ENCODE measurements around the gene AMN1.

The AMN1 gene

DNA sequence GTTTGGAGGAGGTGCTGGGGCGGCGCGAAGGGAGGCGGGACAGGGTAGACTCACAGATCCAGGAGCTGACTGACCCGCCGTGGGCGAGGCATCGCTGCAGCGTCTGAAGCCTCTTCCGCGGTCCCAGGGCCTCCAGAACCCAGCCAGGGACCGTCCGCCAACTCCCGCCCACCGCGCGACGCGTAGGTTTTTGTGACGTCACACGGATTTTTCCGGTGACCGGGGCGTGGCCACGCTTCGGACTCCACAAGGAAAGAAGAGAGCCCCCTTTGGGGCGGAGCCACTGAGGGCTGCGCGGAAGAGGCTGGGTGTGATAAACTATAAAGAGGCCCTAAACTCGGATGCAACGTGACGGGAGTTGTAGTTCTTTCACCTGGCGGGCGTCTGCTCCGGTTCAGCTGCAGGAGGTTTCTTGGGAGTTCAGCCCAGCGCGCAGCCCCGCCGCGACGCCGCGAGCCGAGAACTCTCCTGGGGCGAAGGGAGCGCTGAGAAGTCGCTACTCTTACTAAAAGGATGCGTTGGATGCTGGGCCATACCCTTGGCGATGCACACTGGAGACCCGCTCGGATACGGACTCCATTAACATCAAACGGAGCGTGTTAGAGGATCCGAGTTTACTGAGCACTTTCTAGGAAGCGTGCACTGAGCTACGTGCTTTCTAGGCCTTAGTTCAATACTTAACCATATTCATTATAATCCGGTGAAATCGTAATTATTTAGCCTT, at the start of gene AMN1:
Gene AMN1, minus strand, starts transcription at position 105 of the 724 bp plus-strand sequence. Its CDS starts 13 bp downstream, at position 92.
- peak; percentile 100 for DNase-seq (ENCODE audit: low spot score)

DNA sequence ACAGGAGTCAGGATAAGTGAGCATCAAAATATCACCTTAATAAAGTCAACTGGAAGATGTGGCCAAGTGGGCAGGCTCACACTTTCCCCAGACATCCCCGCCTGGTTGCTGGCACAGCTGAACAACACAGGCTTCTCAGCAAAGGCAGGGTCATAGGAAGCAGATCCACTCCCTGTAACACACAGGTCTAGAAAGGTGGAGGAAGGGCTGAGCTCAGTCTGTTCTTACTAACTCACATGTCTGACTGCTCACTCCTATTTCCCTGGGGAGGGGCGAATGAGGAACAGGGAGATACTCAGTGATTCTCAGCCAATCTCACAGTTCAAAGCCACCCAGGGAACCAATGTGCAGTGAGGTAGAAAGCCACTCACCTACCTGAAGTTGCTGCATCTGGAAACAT, 45.0 kb upstream of the AMN1 start:
- DNase-seq (ENCODE audit: low spot score) = no peak

DNA sequence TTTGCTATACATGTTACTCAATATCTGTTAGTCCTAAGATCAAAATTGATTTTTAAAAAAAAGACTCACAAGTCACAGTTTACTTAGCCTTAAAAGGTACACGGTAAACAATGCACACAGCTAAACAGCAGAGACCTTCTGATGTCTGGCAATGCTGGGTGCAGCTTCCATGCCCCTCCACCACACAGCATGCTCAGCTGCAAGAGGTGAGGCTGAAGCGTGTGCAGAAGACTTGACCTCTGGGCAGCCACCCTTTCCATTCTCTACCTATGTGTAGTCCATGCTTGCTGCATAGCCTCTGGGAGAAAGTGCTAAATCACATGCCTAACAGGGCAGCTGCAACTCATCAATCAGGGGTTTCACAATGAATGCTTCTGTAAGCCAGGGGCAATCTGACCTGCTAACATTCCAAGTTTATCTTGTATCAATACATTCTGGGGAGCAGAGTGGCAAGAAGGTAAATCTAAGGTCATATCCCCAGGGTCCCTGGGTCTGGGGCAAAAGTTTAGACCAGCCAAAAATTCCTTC, 44.5 kb upstream of the AMN1 start:
- no peak for DNase-seq (ENCODE audit: low spot score)

DNA sequence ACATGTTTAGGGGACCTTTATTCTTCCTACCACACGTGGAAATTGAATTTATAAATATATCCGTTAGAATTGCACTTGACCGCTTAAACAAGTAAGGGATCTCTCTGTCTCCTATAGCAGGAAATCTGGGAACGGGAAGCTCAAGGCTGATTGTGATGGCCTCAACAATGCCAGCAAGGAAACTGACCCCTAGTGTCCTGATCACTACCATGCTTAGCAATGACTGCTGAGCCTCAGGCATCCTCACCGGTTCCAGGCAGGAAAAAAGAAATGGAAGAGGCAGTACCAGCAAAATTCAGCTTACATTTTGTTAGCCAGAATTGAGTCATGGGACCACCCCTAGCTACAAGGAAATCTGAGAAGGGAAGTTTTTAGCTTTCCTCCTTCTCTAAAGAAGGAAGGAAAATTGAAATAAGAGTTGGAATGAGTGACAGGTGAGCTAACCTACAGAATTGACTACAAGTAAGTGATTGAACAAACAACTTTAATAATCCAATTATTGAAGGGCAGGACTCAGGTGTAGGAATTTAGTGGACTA, 43.9 kb upstream of the AMN1 start:
- no peak for DNase-seq (ENCODE audit: low spot score)

DNA sequence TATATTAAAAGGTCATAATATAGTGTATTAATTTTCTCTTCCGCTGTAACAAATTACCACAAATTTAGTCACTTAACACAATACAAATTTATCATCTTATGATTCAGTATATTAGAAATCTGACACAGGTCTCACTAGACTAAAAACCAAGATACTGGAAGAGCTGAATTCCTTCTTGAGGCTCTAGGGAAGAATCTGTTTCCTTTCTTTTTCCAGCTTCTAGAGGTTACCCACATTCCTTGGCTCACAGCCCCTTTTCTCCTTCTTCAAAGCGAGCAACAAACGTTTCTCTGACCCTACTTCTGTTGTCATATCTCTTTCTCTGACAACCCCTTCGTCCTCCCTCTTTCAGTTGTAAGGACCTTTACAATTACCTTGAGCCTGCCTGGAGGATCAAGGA, 43.4 kb upstream of the AMN1 start:
- DNase-seq (ENCODE audit: low spot score) = no peak

DNA sequence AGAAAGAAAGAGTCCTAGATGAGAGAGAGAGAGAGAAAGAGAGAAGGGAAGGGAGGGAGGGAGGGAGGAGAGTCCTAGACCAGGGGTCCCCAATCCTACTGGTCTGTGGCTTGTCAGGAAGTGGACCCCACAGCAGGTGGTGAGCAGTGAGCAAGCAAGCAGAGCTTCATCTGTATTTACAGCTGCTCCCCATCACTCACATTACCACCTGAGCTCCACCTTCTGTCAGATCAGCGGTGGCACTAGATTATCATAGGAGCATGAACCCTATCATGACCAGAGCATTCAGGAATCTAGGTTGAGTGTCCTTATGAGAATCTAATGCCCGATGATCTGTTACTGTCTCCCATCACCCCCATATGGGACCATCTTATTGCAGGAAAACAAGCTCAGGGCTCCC, 39.2 kb upstream of the AMN1 start:
- no peak for DNase-seq (ENCODE audit: low spot score)

DNA sequence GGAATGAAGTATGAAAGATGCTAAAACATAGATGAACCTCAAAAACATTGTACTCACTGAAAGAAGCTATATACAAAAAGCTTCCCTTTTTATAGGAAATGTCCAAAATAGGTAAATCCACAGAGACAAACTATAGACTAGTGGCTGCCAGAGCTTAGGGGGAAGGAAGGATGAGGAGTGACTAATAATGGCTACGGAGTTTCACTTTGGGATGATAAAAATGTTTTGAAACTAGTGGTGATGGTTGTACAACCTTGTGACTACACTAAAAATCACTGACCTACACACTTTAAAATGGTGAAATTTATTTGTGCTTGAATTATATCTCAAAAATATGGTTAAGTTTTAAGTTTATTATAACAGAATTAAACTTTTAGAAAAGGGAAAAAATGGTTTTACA, 37.1 kb upstream of the AMN1 start:
- no peak for DNase-seq (ENCODE audit: low spot score)

DNA sequence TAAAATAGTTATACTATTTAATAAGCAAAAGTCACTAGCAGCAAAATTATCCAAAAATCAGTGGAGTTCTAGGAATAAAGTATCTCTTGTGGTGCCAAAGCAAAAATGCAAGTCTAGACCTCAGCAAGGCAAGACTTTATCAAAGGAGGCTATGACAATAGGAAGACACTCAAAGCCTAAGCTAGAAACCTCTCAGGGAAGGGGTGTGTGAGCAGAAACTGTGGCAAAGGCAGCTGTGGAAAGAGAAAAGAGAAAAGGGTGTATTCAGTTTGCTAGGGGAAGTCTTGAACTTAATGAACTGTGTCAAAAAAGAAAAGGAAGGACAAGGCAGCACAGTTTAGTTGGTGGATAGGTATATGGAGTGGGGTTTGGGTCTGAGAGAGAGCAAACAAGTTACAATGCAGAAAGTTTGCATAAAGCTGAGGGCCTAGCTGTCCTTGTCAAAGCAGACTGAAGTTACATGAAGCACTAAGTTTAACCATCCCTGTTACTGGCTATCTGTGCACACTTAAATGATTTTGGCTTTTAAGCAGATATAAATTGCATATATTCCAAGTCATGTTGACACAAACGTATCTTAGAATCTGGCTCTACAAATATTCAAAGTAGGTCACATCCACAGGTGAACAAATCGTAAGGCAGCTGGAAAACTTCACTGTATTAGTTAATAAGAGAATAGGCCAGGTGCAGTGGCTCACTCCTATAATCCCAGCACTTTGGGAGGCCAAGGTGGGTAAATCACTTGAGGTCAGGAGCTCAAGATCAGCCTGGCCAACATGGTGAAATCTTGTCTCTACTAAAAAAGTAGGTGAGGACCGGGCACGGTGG, 31.0 kb upstream of the AMN1 start:
- no peak for DNase-seq (ENCODE audit: low spot score)

DNA sequence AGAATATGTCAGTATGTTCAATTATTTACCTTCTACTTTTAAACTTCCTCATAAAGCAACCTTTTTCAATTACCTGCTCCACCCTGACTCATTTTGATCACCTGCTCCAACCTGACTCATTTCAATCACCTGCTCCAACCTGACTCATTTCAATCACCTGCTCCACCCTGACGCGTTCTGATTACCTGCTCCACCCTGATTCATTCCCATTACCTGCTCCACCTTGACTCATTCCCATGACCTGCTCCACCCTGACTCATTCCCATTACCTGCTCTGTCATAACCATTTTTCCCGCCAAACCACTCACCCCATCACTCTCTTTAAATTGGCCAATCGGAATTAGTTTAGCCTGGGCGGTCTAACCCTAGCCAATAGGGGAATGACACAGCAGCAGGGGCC, 29.5 kb upstream of the AMN1 start:
- peak; percentile 50 for DNase-seq (ENCODE audit: low spot score)

DNA sequence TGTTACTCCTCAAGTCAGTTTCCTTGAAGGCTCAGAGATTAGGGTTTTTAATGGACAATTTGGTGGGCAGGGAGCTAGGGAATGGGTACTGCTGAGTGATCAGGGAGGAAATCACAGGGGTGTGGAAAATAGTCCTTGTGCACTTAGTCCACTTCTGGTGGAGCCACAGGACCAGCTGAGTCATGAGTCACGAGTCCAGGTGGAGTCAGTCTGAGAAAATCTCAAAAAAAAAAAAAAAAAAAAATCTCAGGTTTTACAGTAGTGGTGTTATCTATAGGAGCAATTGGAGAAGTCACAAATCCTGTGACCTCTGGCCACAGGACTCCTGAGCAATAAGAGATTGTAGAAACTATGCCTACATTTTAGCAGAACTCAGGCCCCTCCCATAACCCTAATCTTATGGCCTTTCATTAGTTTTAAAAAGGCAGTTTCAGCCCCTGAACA, 28.2 kb upstream of the AMN1 start:
- DNase-seq (ENCODE audit: low spot score) = peak; percentile 87

DNA sequence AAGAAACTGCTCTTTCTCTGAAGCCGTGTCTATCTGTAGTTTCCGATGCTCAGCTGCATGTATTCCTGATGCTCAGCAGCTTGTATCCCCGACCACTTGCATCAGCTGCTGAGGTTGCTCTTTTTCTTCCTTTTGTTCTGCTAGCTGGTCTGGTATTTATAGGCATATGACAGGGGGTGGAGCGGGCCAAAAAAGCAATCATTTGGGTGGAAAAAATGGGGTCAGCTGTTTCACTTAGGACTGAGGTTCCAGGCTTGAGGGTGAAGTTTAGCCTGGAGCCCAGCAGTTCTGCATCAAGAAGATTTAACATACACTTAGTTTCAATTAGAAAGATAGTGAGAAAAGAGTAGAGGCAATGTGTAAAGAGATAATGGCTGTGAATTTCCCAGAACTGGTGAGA, 23.6 kb upstream of the AMN1 start:
- DNase-seq (ENCODE audit: low spot score) = no peak

DNA sequence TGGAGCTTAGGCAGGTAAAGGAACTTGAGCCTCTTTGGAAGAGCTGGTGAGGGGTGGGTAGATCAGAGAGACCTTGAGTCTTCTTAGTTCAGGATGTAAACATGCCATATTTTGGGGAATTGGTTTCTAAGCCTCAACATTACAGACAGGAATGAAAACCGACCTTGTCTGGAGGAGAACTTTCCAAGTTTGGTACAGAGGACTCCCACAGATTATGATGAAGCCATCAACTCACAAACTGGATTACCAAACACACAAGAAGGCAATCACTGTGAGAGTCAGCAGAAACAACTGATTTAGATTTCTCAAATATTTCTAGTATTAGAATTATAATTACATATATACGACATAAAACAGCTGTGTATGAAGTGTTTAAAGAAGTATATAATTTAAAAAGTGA, 22.3 kb upstream of the AMN1 start:
- DNase-seq (ENCODE audit: low spot score) = no peak

DNA sequence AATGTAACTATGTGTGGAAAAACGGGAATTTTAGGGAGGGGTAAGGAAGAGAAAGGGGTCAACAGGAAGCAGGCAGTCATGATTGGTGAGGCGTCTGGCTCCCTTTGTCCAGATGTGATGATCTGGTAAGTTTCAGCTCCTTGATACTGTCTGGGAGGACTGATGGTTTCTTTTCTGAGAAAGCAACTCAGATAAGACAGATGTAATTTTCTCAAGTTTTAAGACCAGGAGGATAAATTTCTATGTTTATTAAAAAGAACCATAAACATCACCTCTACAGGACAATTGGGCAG, 21.9 kb upstream of the AMN1 start:
- DNase-seq (ENCODE audit: low spot score) = no peak

DNA sequence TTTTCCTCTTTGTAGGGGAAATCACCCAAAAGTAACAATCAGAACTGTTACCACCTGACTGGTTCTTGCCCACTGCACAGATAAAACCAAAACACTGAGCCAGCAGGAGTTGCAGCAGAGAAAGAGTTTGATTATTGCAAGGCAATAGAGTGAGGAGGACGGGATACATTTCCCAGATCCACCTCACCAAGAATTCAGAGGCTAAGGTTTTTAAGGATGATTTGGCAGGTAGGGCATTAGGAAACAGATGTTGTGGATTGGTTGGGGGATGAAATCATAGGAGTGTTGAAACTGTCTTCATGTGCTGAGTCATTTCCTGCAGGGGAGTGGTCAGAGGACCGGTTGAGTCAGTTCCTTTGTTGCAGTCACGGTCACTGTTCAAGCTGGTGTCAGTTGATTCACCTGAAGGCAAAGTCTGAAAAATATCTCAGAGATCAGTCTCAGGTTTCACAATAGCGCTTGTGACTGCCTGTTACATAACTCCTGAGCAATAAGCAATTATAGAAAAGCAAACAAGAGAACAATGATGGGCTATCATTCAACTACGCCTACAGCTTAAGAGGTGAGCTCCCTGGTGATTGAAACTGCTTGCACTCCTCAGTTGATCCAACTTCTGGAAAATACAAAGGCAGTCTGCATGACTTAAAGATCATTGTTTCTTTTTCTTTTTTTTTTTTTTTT, 20.3 kb upstream of the AMN1 start:
- peak; percentile 100 for DNase-seq (ENCODE audit: low spot score)

DNA sequence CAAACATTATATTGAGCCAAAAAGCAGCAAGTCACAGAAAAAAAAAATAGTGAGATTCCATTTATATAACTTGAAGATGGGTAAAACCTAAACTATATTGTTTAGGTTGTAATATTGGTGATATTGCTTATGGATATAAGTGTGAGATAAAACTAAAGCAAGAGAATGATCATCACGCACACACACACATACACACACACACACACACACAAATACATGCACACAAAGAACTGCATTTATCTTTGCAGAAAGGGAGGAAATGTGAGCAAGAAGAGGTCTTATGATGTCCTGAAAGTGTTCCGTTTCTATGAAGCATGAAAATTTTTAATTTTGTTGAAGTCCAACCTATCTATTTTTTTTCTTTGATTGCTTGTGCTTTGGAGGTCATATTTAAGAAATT, 16.4 kb upstream of the AMN1 start:
- DNase-seq (ENCODE audit: low spot score) = no peak

DNA sequence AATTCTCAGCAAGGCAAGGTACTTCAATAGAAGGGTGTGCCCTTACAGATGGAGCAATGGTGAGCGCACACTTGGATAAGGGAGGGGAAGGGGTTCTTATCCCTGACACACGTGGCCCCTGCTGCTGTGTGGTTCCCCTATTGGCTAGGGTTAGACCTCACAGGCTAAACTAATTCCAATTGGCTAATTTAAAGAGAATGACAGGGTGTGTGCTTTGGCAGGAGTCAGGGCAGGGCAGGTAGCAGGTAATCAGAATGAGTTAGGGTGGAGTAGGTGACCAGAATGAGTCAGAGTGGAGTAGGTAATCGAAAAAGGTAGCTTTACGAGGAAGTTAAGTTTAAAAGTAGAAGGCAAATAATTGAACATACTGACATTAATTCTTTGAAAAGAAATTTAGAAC, 15.5 kb upstream of the AMN1 start:
- DNase-seq (ENCODE audit: low spot score) = peak; percentile 74

DNA sequence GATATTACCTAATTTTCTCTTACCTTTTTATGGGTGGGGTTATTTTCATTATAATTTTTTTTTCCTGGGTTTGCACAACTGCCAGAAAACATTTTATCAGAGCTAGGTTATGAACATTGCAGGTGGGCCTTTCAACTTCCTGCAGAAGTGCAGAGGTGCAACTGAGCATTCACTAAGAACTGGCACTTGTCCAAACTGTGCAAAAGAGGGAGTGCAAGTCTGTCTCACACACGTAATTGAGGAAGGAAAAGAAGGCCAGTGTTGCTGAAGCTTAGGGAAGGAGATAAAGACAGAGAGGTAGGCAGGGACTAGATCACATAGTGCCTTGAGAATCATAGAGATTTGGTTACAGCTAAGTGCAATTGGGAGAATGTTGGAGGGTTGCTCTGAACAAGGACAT, 14.1 kb upstream of the AMN1 start:
- no peak for DNase-seq (ENCODE audit: low spot score)

DNA sequence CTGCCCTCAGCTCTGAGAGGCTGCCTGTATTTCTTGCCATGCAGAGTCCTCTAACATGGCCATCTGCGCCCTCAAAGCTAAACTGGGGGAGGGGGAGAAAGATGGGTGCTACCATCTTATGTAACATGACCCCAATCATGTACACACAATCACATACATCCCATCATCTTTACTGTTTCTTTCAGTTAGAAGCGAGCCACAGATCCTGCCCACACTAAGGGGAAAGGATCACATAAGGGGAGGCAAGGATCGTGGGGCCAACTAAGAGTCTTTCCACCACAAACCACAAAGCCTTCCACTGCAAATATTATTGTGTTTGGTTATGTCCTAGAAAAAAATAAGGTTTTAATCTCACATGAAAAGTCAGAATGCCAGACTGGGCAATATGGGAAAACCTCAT, 11.8 kb upstream of the AMN1 start:
- DNase-seq (ENCODE audit: low spot score) = no peak

DNA sequence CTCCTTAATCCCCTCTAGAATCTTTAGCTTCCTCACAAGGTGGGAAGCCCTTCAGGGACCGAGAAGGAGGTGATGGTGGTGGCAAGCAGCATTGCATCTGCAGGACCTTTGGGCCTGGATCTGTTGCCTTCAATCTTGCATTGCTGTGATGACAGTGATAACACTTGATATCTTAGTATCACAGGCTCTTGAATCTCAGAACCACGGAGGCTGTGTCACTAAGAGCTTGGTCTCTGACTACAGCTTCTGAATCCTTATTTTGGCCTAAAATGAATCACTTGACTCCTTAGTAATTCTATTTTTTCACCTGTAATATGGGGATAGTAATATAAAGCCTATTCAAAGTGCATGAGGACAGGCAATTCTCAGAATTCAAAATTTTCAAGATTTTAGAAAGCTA, 8.9 kb upstream of the AMN1 start:
- DNase-seq (ENCODE audit: low spot score) = no peak

DNA sequence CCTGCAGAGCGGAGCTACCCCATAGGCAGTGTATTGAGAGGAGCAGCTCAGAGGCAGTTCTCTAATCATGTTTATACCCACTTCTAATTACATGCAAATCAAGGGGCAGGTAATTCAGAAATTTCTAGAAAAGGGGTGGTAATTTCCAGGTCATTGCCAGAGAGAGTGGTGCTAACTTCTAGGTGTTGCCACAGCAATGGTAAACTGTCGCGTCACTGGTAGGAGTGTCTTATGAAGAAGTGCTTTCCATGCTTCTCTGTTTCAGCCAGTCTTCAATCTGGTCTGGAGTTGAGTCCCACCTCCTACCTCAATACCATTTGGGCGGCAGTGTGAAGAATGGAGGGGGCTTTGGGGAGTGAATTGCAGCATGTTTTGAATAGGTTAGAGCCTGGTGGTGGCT, 8.5 kb upstream of the AMN1 start:
- DNase-seq (ENCODE audit: low spot score) = no peak

DNA sequence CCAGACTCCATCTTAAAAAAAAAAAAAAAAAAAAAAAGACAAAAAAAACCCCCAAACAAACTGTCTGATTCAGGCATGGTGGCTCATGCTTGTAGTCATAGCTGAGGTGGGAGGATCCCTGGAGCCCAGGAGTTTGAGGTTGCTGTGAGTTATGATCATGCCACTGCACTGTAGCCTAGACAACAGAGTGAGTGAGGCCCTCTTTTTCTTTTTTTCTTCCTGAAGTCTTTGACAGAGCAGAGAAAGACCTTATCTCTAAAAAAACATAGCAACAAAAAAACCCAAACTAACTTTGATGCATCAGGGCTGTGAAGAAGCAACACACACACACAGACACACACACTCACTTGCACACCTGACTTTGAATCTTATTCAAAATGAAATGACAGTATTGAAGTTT, 7.7 kb upstream of the AMN1 start:
- peak; percentile 70 for DNase-seq (ENCODE audit: low spot score)

DNA sequence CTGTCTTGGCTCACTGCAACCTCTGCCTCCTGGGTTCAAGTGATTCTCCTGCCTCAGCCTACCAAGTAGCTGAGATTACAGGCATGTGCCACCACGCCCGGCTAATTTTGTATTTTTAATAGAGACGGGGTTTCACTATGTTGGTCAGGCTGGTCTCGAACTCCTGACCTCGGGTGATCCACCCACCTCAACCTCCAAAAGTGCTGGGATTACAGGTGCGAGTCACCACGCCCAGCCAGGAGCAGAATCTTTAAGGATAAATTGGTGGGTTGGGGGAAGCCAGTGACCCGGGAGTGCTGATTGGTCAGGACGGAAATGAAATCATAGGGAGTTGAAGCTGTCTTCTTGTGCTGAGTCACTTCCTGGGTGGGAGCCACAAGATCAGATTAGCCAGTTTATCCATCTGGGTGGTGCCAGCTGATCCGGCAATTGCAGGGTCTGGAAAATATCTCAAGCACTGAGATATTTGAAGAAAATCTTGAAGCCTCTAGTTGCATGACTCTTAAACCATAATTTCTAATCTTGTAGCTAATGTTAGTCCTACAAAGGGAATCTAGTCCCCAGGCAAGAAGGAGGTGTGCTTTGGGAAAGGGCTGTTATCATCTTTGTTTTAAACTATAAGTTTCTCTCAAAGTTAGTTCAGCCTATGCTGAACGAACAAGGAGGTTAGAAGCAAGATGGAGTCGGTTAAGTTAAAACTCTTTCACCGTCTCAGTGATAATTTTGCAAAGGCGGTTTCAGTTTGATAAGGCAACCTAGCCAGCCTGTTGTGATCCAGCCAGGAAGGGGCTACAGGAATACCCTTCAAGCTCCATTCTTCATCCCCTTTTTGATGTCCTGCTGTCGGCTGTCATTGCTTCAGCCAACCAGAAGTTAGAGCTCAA, 5.0 kb upstream of the AMN1 start:
- peak; percentile 94 for DNase-seq (ENCODE audit: low spot score)
